ENCODE data around the gene PLEKHA8.

GRCh38 chr7:30166155-30166840 lies 138.1 kb downstream of the PLEKHA8 start:
- TF ChIP-seq ZNF416 (CRISPR knock-in tag; IDR thresholded peaks at IDR 0.05) (no peak), CTCF (IDR thresholded peaks at IDR 0.05) (no peak), MXD4 (CRISPR knock-in tag; IDR thresholded peaks at IDR 0.05; ENCODE audit: borderline replicate concordance) (no peak), MAX (CRISPR knock-in tag; IDR thresholded peaks at IDR 0.05) (no peak), ATF2 (CRISPR knock-in tag; IDR thresholded peaks at IDR 0.05; ENCODE audit: borderline replicate concordance, low read depth) (no peak)
